HEK293 (cell line): ENCODE results near the gene URM1.

Source experiments
- HOXD13 ChIP-seq: sonication (generic); formaldehyde crosslinking; IDR thresholded peaks from 2 replicates; pipeline ENCODE4 v1.8.0; 2022; ENCODE audit warnings: missing genetic modification reagents, borderline replicate concordance
- KLF1 ChIP-seq: fragments of 450-650 bp; formaldehyde crosslinking; IDR thresholded peaks from 2 replicates; pipeline ENCODE4 v1.5.1; 2016; ENCODE audit warnings: missing biosample characterization, missing genetic modification characterization
- SP2 ChIP-seq: fragments of 450-650 bp; formaldehyde crosslinking; IDR thresholded peaks from 2 replicates; pipeline ENCODE4 v1.5.1; 2016; ENCODE audit warnings: missing biosample characterization, missing genetic modification characterization
- SP3 ChIP-seq: fragments of 450-650 bp; formaldehyde crosslinking; IDR thresholded peaks from 2 replicates; pipeline ENCODE4 v1.5.1; 2016; ENCODE audit warnings: missing biosample characterization, missing genetic modification characterization
- ZBTB48 ChIP-seq: fragments of 450-650 bp; formaldehyde crosslinking; IDR thresholded peaks from 2 replicates; pipeline ENCODE4 v1.5.1; 2016; ENCODE audit warnings: missing biosample characterization, missing genetic modification characterization
- ZFHX2 ChIP-seq: fragments of 450-650 bp; formaldehyde crosslinking; conservative IDR thresholded peaks from 2 replicates; pipeline ENCODE4 v1.5.1; 2016; ENCODE audit warnings: missing biosample characterization, missing genetic modification characterization
- ZFP37 ChIP-seq: fragments of 450-650 bp; formaldehyde crosslinking; IDR thresholded peaks from 2 replicates; pipeline ENCODE4 v1.5.1; 2016; ENCODE audit warnings: missing biosample characterization, missing genetic modification characterization
- ZNF114 ChIP-seq: fragments of 450-650 bp; formaldehyde crosslinking; IDR thresholded peaks from 2 replicates; pipeline ENCODE4 v1.5.0; 2017; ENCODE audit warnings: missing biosample characterization, missing genetic modification characterization
- ZNF174 ChIP-seq: fragments of 450-650 bp; formaldehyde crosslinking; IDR thresholded peaks from 2 replicates; pipeline ENCODE4 v1.5.0; 2017; ENCODE audit warnings: missing biosample characterization, mild to moderate bottlenecking, missing genetic modification characterization
- ZNF248 ChIP-seq: fragments of 450-650 bp; formaldehyde crosslinking; IDR thresholded peaks from 2 replicates; pipeline ENCODE4 v1.5.1; 2017; ENCODE audit warnings: missing biosample characterization, missing genetic modification characterization
- ZNF354C ChIP-seq: fragments of 450-650 bp; formaldehyde crosslinking; IDR thresholded peaks from 2 replicates; pipeline ENCODE4 v1.5.1; 2016; ENCODE audit warnings: missing biosample characterization, missing genetic modification characterization, low read depth, borderline replicate concordance
- ZNF423 ChIP-seq: fragments of 450-650 bp; formaldehyde crosslinking; IDR thresholded peaks from 2 replicates; pipeline ENCODE4 v1.5.1; 2016; ENCODE audit warnings: missing biosample characterization, missing genetic modification characterization
- ZNF530 ChIP-seq: fragments of 450-650 bp; formaldehyde crosslinking; IDR thresholded peaks from 2 replicates; pipeline ENCODE4 v1.5.1; 2016; ENCODE audit warnings: low read depth, missing biosample characterization, missing genetic modification characterization
- ZNF558 ChIP-seq: fragments of 450-650 bp; formaldehyde crosslinking; IDR thresholded peaks from 2 replicates; pipeline ENCODE4 v1.5.1; 2016; ENCODE audit warnings: missing biosample characterization, missing genetic modification characterization
- ZNF654 ChIP-seq: fragments of 450-650 bp; formaldehyde crosslinking; IDR thresholded peaks from 2 replicates; pipeline ENCODE4 v1.5.1; 2016; ENCODE audit warnings: low read depth, missing biosample characterization, missing genetic modification characterization
- ZNF768 ChIP-seq: fragments of 450-650 bp; formaldehyde crosslinking; IDR thresholded peaks from 2 replicates; pipeline ENCODE4 v1.5.1; 2018; ENCODE audit warnings: missing biosample characterization, mild to moderate bottlenecking, missing genetic modification characterization
- ZNF776 ChIP-seq: fragments of 450-650 bp; formaldehyde crosslinking; IDR thresholded peaks from 2 replicates; pipeline ENCODE4 v1.5.0; 2017; ENCODE audit warnings: missing biosample characterization, missing genetic modification characterization, borderline replicate concordance
- TF ChIP-seq, protein P1 (sequence below): fragments of 450-650 bp; formaldehyde crosslinking; optimal IDR thresholded peaks from 2 replicates; pipeline ENCODE3; 2016; ENCODE audit warnings: missing biosample characterization, mild to moderate bottlenecking, missing genetic modification characterization
- TF ChIP-seq, protein P2 (sequence below): fragments of 450-650 bp; formaldehyde crosslinking; IDR thresholded peaks from 2 replicates; pipeline ENCODE4 v1.5.1; 2016; ENCODE audit warnings: missing biosample characterization, missing genetic modification characterization
- TF ChIP-seq, protein P3 (sequence below): fragments of 450-650 bp; formaldehyde crosslinking; IDR thresholded peaks from 2 replicates; pipeline ENCODE4 v1.5.1; 2016; ENCODE audit warnings: missing biosample characterization, missing genetic modification characterization
- TF ChIP-seq, protein P4 (sequence below): fragments of 450-650 bp; IDR thresholded peaks from 2 replicates; pipeline ENCODE4 v1.5.1; 2018; ENCODE audit warnings: missing biosample characterization, missing genetic modification characterization
- TF ChIP-seq, protein P5 (sequence below): fragments of 450-650 bp; formaldehyde crosslinking; IDR thresholded peaks from 2 replicates; pipeline ENCODE4 v1.5.1; 2016; ENCODE audit warnings: missing biosample characterization, missing genetic modification characterization
- TF ChIP-seq, protein P6 (sequence below): fragments of 450-650 bp; formaldehyde crosslinking; IDR thresholded peaks from 2 replicates; pipeline ENCODE4 v1.5.1; 2017; ENCODE audit warnings: missing biosample characterization, missing genetic modification characterization
- TF ChIP-seq, protein P7 (sequence below): fragments of 450-650 bp; formaldehyde crosslinking; IDR thresholded peaks from 2 replicates; pipeline ENCODE4 v1.5.1; 2017; ENCODE audit warnings: missing biosample characterization, missing genetic modification characterization

Gene URM1

DNA sequence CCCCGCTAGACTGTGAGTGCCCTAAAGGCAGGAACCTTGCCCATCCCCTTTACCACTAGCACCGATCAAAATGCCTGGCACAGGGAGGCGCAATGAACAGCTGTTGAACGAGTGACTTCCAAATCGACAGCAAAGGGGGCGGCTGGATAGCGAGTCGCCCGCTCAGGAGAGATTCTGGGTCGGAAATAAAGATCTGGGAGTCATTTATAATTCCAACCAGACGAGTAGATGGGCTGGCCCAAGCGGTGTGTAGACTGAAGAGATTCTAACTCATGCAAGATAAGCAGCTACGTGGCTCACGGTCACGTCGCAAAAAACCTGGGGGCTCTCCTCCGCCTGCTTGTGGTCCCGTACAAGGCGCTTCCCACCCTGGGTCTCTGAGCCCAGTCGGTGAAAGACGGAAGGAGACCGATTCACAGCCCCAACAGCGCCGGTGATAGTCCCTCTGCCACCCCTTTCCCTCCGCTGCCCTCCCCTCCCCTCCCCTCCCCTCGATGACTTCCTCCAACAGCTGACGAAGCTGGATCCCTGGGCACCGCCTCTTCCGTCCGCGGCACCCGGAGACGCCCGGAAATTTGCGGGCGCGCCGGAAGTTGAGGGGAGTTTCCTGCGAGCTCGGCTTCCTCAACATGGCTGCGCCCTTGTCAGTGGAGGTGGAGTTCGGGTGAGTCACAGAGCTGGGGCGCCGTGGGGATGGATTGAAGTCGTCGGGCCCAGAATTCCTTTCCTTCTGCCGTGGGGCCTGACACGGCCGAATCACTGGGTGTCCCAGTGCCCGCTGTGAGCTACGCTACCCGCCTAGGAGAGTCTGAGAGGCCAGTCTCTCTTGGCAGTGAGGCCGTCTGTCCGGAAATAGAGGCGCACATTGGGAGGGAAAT is at the start of gene URM1 (continued):
- TF ChIP-seq, protein P1, sequence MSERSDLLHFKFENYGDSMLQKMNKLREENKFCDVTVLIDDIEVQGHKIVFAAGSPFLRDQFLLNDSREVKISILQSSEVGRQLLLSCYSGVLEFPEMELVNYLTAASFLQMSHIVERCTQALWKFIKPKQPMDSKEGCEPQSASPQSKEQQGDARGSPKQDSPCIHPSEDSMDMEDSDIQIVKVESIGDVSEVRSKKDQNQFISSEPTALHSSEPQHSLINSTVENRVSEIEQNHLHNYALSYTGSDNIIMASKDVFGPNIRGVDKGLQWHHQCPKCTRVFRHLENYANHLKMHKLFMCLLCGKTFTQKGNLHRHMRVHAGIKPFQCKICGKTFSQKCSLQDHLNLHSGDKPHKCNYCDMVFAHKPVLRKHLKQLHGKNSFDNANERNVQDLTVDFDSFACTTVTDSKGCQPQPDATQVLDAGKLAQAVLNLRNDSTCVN (tag by site-specific recombination), result peak; percentile 53
- TF ChIP-seq ZNF354C (tag by site-specific recombination) (no peak), ZNF768 (tag by site-specific recombination) (no peak), KLF1 (peak; percentile 64; the same call in 1 of the 2 replicates), ZNF530 (tag by site-specific recombination) (no peak), HOXD13 (CRISPR knock-in tag) (no peak), ZNF248 (no peak), ZNF423 (tag by site-specific recombination) (no peak), ZFHX2 (no peak), ZNF776 (tag by site-specific recombination) (no peak), ZNF114 (tag by site-specific recombination) (no peak), SP3 (tag by site-specific recombination) (peak; percentile 77), ZNF558 (tag by site-specific recombination) (no peak), ZFP37 (no peak), ZBTB48 (tag by site-specific recombination) (peak; percentile 9; the same call in 1 of the 2 replicates), ZNF654 (tag by site-specific recombination) (no peak), ZNF174 (tag by site-specific recombination) (no peak), SP2 (tag by site-specific recombination) (peak; percentile 85)
- TF ChIP-seq, protein P2, sequence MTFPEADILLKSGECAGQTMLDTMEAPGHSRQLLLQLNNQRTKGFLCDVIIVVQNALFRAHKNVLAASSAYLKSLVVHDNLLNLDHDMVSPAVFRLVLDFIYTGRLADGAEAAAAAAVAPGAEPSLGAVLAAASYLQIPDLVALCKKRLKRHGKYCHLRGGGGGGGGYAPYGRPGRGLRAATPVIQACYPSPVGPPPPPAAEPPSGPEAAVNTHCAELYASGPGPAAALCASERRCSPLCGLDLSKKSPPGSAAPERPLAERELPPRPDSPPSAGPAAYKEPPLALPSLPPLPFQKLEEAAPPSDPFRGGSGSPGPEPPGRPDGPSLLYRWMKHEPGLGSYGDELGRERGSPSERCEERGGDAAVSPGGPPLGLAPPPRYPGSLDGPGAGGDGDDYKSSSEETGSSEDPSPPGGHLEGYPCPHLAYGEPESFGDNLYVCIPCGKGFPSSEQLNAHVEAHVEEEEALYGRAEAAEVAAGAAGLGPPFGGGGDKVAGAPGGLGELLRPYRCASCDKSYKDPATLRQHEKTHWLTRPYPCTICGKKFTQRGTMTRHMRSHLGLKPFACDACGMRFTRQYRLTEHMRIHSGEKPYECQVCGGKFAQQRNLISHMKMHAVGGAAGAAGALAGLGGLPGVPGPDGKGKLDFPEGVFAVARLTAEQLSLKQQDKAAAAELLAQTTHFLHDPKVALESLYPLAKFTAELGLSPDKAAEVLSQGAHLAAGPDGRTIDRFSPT (tag by site-specific recombination), result peak; percentile 43
- TF ChIP-seq, protein P3, sequence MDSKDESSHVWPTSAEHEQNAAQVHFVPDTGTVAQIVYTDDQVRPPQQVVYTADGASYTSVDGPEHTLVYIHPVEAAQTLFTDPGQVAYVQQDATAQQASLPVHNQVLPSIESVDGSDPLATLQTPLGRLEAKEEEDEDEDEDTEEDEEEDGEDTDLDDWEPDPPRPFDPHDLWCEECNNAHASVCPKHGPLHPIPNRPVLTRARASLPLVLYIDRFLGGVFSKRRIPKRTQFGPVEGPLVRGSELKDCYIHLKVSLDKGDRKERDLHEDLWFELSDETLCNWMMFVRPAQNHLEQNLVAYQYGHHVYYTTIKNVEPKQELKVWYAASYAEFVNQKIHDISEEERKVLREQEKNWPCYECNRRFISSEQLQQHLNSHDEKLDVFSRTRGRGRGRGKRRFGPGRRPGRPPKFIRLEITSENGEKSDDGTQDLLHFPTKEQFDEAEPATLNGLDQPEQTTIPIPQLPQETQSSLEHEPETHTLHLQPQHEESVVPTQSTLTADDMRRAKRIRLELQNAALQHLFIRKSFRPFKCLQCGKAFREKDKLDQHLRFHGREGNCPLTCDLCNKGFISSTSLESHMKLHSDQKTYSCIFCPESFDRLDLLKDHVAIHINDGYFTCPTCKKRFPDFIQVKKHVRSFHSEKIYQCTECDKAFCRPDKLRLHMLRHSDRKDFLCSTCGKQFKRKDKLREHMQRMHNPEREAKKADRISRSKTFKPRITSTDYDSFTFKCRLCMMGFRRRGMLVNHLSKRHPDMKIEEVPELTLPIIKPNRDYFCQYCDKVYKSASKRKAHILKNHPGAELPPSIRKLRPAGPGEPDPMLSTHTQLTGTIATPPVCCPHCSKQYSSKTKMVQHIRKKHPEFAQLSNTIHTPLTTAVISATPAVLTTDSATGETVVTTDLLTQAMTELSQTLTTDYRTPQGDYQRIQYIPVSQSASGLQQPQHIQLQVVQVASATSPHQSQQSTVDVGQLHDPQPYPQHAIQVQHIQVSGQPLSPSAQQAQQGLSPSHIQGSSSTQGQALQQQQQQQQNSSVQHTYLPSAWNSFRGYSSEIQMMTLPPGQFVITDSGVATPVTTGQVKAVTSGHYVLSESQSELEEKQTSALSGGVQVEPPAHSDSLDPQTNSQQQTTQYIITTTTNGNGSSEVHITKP (tag by site-specific recombination), result peak; percentile 69
- TF ChIP-seq, protein P4, sequence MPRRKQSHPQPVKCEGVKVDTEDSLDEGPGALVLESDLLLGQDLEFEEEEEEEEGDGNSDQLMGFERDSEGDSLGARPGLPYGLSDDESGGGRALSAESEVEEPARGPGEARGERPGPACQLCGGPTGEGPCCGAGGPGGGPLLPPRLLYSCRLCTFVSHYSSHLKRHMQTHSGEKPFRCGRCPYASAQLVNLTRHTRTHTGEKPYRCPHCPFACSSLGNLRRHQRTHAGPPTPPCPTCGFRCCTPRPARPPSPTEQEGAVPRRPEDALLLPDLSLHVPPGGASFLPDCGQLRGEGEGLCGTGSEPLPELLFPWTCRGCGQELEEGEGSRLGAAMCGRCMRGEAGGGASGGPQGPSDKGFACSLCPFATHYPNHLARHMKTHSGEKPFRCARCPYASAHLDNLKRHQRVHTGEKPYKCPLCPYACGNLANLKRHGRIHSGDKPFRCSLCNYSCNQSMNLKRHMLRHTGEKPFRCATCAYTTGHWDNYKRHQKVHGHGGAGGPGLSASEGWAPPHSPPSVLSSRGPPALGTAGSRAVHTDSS (tag by site-specific recombination), result 0 out of 2 replicates have a peak, but pooled peaks have one; percentile 8
- TF ChIP-seq, protein P5, sequence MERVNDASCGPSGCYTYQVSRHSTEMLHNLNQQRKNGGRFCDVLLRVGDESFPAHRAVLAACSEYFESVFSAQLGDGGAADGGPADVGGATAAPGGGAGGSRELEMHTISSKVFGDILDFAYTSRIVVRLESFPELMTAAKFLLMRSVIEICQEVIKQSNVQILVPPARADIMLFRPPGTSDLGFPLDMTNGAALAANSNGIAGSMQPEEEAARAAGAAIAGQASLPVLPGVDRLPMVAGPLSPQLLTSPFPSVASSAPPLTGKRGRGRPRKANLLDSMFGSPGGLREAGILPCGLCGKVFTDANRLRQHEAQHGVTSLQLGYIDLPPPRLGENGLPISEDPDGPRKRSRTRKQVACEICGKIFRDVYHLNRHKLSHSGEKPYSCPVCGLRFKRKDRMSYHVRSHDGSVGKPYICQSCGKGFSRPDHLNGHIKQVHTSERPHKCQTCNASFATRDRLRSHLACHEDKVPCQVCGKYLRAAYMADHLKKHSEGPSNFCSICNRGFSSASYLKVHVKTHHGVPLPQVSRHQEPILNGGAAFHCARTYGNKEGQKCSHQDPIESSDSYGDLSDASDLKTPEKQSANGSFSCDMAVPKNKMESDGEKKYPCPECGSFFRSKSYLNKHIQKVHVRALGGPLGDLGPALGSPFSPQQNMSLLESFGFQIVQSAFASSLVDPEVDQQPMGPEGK (tag by site-specific recombination), result peak; percentile 66; the same call in 1 of the 2 replicates
- TF ChIP-seq, protein P6, sequence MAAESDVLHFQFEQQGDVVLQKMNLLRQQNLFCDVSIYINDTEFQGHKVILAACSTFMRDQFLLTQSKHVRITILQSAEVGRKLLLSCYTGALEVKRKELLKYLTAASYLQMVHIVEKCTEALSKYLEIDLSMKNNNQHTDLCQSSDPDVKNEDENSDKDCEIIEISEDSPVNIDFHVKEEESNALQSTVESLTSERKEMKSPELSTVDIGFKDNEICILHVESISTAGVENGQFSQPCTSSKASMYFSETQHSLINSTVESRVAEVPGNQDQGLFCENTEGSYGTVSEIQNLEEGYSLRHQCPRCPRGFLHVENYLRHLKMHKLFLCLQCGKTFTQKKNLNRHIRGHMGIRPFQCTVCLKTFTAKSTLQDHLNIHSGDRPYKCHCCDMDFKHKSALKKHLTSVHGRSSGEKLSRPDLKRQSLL (tag by site-specific recombination), result no peak
- TF ChIP-seq, protein P7, sequence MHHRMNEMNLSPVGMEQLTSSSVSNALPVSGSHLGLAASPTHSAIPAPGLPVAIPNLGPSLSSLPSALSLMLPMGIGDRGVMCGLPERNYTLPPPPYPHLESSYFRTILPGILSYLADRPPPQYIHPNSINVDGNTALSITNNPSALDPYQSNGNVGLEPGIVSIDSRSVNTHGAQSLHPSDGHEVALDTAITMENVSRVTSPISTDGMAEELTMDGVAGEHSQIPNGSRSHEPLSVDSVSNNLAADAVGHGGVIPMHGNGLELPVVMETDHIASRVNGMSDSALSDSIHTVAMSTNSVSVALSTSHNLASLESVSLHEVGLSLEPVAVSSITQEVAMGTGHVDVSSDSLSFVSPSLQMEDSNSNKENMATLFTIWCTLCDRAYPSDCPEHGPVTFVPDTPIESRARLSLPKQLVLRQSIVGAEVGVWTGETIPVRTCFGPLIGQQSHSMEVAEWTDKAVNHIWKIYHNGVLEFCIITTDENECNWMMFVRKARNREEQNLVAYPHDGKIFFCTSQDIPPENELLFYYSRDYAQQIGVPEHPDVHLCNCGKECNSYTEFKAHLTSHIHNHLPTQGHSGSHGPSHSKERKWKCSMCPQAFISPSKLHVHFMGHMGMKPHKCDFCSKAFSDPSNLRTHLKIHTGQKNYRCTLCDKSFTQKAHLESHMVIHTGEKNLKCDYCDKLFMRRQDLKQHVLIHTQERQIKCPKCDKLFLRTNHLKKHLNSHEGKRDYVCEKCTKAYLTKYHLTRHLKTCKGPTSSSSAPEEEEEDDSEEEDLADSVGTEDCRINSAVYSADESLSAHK (tag by site-specific recombination), result no peak
